ENCODE data around the gene IRGC.

The IRGC gene

GRCh38 chr19:43726736-43727592 is 11.1 kb downstream of the IRGC start:
- DNase-seq = no peak

GRCh38 chr19:43727593-43727853 is 11.6 kb downstream of the IRGC start:
- DNase-seq = no peak

GRCh38 chr19:43729919-43730318 is 14.0 kb downstream of the IRGC start:
- DNase-seq = no peak

GRCh38 chr19:43731346-43731745 is 15.5 kb downstream of the IRGC start:
- DNase-seq = no peak

- no peak for DNase-seq
Measured at GRCh38 chr19:43731846-43732245, 16.0 kb downstream of the IRGC start.

GRCh38 chr19:43735013-43735412 is 19.1 kb downstream of the IRGC start:
- no peak for DNase-seq

GRCh38 chr19:43735957-43736356 is 20.1 kb downstream of the IRGC start:
- no peak for DNase-seq

GRCh38 chr19:43738780-43739211 is 22.9 kb downstream of the IRGC start:
- no peak for DNase-seq

GRCh38 chr19:43739439-43740235 is 23.8 kb downstream of the IRGC start:
- no peak for DNase-seq

- no peak for DNase-seq
Measured at GRCh38 chr19:43741075-43741825, 25.4 kb downstream of the IRGC start.

GRCh38 chr19:43743059-43743458 is 27.2 kb downstream of the IRGC start:
- no peak for DNase-seq

GRCh38 chr19:43747557-43748204 is 31.8 kb downstream of the IRGC start:
- no peak for DNase-seq

GRCh38 chr19:43748205-43748594 is 32.3 kb downstream of the IRGC start:
- no peak for DNase-seq

- no peak for DNase-seq
Measured at GRCh38 chr19:43748685-43749084, 32.8 kb downstream of the IRGC start.

GRCh38 chr19:43749152-43749551 is 33.3 kb downstream of the IRGC start:
- no peak for DNase-seq

GRCh38 chr19:43749898-43750297 is 34.0 kb downstream of the IRGC start:
- DNase-seq = no peak

- peak; percentile 93 for DNase-seq
Measured at GRCh38 chr19:43751466-43752220, 35.8 kb downstream of the IRGC start.

- DNase-seq = no peak
Measured at GRCh38 chr19:43752287-43752875, 36.5 kb downstream of the IRGC start.

GRCh38 chr19:43754253-43754502 is 38.3 kb downstream of the IRGC start:
- peak; percentile 36 for DNase-seq

- peak; percentile 70 for DNase-seq
Measured at GRCh38 chr19:43754503-43755255, 38.8 kb downstream of the IRGC start, which contains the start of gene SMG9. Gene SMG9 (minus strand): TSS chr19:43754962. CDS start chr19:43750741, 4,221 bp downstream.

- peak; percentile 83 for DNase-seq
Measured at GRCh38 chr19:43755256-43755801, 39.5 kb downstream of the IRGC start.
